ENCODE measurements around the gene TK2.
"Not testable (repeated sequence)": the region's sequence is repeated elsewhere in the genome, so short reads cannot be mapped to it uniquely, and the experiment has no call there.

TK2 gene

DNA sequence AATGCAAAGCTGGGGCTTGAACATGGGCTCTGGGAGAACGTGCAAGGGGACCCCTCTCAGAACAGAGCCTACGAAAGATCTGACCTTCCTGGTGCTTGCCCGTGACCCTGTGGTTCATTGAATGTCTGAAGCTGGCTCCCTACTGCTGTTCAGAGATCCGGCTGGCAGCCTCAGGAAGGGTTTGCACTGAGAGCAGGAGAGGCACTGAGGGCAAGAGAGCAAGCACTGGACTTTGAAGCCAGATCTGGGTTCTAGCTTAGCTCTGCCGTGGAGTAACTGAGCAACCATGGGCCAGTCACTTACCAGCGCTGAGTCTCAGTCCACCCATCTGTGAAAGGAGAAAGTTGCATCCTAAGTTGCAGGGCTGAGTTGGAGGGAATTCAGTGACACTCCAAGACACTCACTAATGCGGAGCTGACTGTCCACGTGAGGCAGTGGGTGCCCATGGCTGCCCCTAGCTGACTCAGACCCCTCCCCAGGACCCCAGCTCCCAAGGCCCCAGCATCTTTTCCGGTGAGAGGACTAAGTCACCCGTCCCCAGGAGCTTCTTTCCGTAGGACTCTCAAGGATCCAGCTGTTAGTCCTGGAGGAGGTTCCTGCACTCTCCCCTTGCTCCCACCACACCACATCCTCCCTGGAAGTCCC, 81.5 kb downstream of the TK2 start:
- H3K27ac ChIP-seq (ENCODE audit: low read depth, low read length), result no peak overlapping the region
- H3F3A ChIP-seq (ENCODE audit: control insufficient read depth, insufficient read depth), result no peaks in the 10 kb centered on the region
- no peaks in the 10 kb centered on the region for H4K20me1 ChIP-seq (ENCODE audit: control insufficient read depth, insufficient read depth, low read depth, low read length)
- H3K4me3 ChIP-seq (ENCODE audit: low read length), result no peak overlapping the region
- no peaks in the 10 kb centered on the region for H3K79me2 ChIP-seq (ENCODE audit: control insufficient read depth, low read length)
- H3K9me2 ChIP-seq (replicated peaks; ENCODE audit: control insufficient read depth, low read length), result no peaks in the 10 kb centered on the region
- TF ChIP-seq EZH2phosphoT487 (IDR thresholded peaks at IDR 0.05; ENCODE audit: borderline replicate concordance, low read length), result no peak
- TF ChIP-seq, protein P1, sequence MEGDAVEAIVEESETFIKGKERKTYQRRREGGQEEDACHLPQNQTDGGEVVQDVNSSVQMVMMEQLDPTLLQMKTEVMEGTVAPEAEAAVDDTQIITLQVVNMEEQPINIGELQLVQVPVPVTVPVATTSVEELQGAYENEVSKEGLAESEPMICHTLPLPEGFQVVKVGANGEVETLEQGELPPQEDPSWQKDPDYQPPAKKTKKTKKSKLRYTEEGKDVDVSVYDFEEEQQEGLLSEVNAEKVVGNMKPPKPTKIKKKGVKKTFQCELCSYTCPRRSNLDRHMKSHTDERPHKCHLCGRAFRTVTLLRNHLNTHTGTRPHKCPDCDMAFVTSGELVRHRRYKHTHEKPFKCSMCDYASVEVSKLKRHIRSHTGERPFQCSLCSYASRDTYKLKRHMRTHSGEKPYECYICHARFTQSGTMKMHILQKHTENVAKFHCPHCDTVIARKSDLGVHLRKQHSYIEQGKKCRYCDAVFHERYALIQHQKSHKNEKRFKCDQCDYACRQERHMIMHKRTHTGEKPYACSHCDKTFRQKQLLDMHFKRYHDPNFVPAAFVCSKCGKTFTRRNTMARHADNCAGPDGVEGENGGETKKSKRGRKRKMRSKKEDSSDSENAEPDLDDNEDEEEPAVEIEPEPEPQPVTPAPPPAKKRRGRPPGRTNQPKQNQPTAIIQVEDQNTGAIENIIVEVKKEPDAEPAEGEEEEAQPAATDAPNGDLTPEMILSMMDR (IDR thresholded peaks at IDR 0.05; ENCODE audit: low read depth, low read length, poor library complexity, severe bottlenecking), result no peak
- H3K4me2 ChIP-seq (ENCODE audit: low read length), result no peak overlapping the region
- no peaks in the 10 kb centered on the region for H3K9me3 ChIP-seq (ENCODE audit: control insufficient read depth, insufficient read depth, low read length)
- no peaks in the 10 kb centered on the region for H3K4me1 ChIP-seq (ENCODE audit: control insufficient read depth, low read length)
- H3K36me3 ChIP-seq (ENCODE audit: control insufficient read depth, low read length), result no peaks in the 10 kb centered on the region
- H3K27me3 ChIP-seq (ENCODE audit: control insufficient read depth, low read length), result peaks cover 9% of the 10 kb centered on the region

DNA sequence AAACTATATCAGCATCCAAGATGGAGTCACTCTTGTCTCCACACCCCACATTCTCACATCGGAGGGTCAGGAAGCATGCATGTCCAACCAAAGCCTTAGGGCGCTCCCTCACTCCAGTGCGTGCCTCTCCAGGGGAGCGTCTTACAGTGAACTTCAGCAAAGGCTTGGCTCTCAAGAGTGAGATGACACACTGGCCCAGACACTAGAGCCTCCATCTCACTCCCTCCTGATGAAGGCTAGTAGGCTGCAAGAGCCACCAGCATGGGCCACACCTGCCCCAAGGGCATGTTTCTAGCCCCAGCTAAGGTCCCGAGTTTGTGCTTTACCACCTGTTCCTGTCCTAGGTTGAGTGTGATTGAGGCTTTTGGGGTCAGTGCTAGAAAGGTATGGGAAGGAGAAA, 82.3 kb downstream of the TK2 start:
- TF ChIP-seq, protein P1 (IDR thresholded peaks at IDR 0.05; ENCODE audit: low read depth, low read length, poor library complexity, severe bottlenecking), result no peak
- no peak for TF ChIP-seq EZH2phosphoT487 (IDR thresholded peaks at IDR 0.05; ENCODE audit: borderline replicate concordance, low read length)
- H3K79me2 ChIP-seq (ENCODE audit: control insufficient read depth, low read length), result no peaks in the 10 kb centered on the region

DNA sequence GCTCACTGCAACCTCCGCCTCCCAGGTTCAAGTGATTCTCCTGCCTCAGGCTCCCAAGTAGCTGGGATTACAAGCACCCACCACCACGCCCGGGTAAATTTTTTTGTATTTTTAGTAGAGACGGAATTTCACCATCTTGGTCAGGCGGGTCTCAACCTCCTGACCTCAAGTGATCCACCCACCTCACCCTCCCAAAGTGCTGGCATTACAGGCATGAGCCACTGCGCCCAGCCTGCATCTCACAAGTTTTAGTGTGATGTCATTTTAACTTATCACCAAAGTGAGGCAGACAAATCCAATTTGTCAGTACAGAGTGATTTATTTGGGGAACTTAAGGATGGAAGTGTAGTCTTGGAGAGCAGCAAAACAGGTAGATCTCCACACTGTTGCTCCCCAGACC, 83.3 kb downstream of the TK2 start:
- not testable (repeated sequence) for H3K4me1 ChIP-seq (ENCODE audit: control insufficient read depth, low read length); H3K79me2 ChIP-seq (ENCODE audit: control insufficient read depth, low read length); H3K4me2 ChIP-seq (ENCODE audit: low read length); H3K4me3 ChIP-seq (ENCODE audit: low read length); H3K9me3 ChIP-seq (ENCODE audit: control insufficient read depth, insufficient read depth, low read length); H3K27ac ChIP-seq (ENCODE audit: low read depth, low read length); H3K36me3 ChIP-seq (ENCODE audit: control insufficient read depth, low read length); H4K20me1 ChIP-seq (ENCODE audit: control insufficient read depth, insufficient read depth, low read depth, low read length); H3K9me2 ChIP-seq (replicated peaks; ENCODE audit: control insufficient read depth, low read length); H3F3A ChIP-seq (ENCODE audit: control insufficient read depth, insufficient read depth)
- peaks cover 11% of the 10 kb centered on the region for H3K27me3 ChIP-seq (ENCODE audit: control insufficient read depth, low read length)

More for the DNA sequence above, 82.3 kb downstream of the TK2 start:
- Histone ChIP-seq H3K4me3 (ENCODE audit: low read length) (no peak overlapping the region), H3K9me2 (replicated peaks; ENCODE audit: control insufficient read depth, low read length) (no peaks in the 10 kb centered on the region), H3K36me3 (ENCODE audit: control insufficient read depth, low read length) (no peaks in the 10 kb centered on the region), H3K27me3 (ENCODE audit: control insufficient read depth, low read length) (peaks cover 9% of the 10 kb centered on the region), H3K27ac (ENCODE audit: low read depth, low read length) (no peak overlapping the region), H3K4me1 (ENCODE audit: control insufficient read depth, low read length) (no peaks in the 10 kb centered on the region), H4K20me1 (ENCODE audit: control insufficient read depth, insufficient read depth, low read depth, low read length) (no peaks in the 10 kb centered on the region), H3F3A (ENCODE audit: control insufficient read depth, insufficient read depth) (no peaks in the 10 kb centered on the region), H3K9me3 (ENCODE audit: control insufficient read depth, insufficient read depth, low read length) (no peaks in the 10 kb centered on the region), H3K4me2 (ENCODE audit: low read length) (no peak overlapping the region)

DNA sequence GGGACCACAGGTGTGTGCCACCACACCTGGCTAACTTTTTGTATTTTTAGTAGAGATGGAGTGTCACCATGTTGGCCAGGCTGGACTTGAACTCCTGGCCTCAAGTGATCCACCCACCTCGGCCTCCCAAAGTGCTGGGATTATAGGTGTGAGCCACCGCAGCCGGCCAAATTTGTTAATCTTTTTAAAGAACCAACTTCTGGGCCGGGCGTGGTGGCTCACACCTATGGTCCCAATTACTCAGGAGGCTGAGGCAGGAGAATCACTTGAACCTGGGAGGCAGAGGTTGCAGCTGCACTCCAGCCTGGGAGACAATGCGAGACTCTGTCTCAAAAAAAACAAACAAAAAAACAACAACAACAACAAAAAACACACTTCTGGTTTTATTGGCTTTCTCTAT, 84.0 kb downstream of the TK2 start:
- peaks cover 11% of the 10 kb centered on the region for H3K27me3 ChIP-seq (ENCODE audit: control insufficient read depth, low read length)
- not testable (repeated sequence) for H3K9me2 ChIP-seq (replicated peaks; ENCODE audit: control insufficient read depth, low read length)

More for the DNA sequence above, 84.0 kb downstream of the TK2 start:
- not testable (repeated sequence) for H3K36me3 ChIP-seq (ENCODE audit: control insufficient read depth, low read length); H3K4me1 ChIP-seq (ENCODE audit: control insufficient read depth, low read length); H3K4me3 ChIP-seq (ENCODE audit: low read length); H4K20me1 ChIP-seq (ENCODE audit: control insufficient read depth, insufficient read depth, low read depth, low read length); H3K27ac ChIP-seq (ENCODE audit: low read depth, low read length); H3K79me2 ChIP-seq (ENCODE audit: control insufficient read depth, low read length); H3K9me3 ChIP-seq (ENCODE audit: control insufficient read depth, insufficient read depth, low read length); H3K4me2 ChIP-seq (ENCODE audit: low read length); H3F3A ChIP-seq (ENCODE audit: control insufficient read depth, insufficient read depth)

All from DOHH2 (cell line).